Stimulated activated CD4-positive, alpha-beta T cell treated with anti-CD3 and anti-CD28 coated beads, Interleukin-1b, Interleukin-23, amount 100 ng/mL, for 24 hours (primary cell): ENCODE results near the gene PARD6G.
"Not testable (repeated sequence)": the region's sequence is repeated elsewhere in the genome, so short reads cannot be mapped to it uniquely, and the experiment has no call there.

Source experiments
- DNase-seq, 4 experiments: peaks; one replicate each; pipeline ENCODE4 v3.0.0-alpha.2; 2020; ENCODE audit warnings: low read depth in 4 of 4, low spot score in 1 of 4

PARD6G gene

DNA sequence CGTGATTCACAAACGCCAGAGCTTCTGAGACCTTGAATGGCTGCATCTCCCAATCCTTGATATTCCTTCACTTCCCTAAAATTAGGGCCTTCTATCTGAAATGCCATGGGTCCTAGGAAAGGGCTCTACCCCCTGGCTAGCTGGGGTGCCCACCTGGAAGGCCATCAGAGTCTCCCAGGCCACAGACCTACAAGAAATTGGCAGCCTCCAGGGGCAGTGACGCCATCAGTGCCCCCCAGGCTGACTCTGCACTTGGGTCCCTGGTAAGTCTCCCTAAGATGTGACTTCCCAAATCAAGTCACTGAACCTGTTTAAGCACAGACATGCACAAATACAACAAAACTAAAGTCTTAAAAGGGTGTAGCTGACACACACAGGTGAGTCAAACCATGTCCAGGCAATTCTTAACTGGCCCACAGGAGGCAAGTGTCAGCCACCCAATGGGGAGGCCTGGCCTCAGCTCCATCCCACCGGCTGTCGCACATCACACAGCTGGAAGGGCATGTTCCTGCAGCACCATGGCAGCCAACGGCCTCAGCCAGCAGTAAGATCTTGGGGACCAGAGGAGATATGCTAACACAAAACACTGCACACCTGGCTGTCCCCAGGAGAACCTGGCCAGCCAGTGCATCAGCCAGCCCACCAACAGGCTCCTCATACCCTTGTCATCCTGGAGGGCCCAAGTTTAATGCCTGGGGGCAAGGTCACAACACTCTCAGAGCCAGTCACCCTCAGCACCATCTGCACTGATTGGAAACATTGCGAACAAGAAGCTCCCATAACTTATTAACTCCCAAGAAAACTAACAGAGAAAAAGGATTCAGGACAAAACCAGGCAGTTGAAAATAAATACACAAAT, 5.2 kb downstream of the PARD6G start:
- no peak for DNase-seq

- no peak for DNase-seq
Measured at GRCh38 chr18:80239830-80240229, 7.5 kb downstream of the PARD6G start.

DNA sequence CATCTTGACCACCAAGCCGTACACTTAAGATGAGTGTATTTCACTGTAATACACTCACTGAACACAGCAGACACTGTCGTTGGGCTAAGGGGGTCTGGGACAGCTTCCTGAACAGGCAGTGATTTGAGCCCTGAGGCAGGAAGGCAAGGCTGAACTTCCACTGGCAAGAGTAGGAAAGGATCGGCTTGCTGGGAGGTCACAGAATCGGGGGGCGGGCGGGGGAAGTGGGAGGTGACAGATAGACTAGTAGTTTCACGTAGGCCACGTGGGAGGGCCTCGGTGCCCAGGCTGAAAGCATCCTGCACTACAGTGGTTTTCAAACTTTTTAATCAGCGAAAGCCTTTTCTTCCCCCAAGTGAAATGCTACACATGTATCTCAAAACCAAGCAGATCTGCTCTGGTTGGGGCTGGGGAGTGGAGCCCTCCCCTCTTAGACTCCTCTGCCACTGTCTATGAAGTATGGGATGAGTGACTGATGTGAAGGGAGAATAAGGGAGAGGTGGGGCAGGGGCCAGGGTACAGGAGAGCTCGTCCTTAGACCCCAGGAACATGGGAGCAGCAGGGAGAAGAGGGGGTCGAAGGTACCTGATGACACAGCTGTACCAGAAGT, 8.6 kb downstream of the PARD6G start:
- DNase-seq: no peak

DNA sequence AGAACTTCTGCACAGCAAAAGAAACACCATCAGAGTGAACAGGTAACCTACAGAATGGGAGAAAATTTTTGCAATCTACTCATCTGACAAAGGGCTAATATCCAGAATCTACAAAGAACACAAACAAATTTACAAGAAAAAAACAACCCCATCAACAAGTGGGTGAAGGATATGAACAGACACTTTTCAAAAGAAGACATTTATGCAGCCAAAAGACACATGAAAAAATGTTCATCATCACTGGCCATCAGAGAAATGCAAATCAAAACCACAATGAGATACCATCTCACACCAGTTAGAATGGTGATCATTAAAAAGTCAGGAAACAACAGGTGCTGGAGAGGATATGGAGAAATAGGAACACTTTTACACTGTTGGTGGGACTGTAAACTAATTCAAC, 9.8 kb downstream of the PARD6G start:
- not testable (repeated sequence) for DNase-seq

- DNase-seq: no peak
Measured at GRCh38 chr18:80234398-80234797, 12.9 kb downstream of the PARD6G start.

DNA sequence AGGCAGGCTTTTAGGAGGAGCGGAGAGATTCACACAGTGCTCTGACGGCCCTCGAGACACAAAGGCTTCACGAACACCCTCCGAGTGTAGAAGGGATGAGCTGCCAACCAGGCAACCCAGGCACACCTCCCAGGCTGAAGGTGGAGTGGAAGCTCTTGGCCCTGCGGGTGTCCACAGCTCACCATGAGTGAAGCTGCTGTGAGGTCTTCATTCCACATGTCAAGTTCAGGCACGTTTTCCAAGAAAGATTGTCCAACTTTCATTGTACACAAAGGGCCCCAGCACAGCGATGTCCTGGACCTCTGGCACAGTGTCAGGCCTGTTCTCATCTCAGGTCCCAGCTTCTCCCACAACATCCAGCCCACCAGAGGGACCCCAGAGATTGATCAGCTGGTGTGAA, 13.4 kb downstream of the PARD6G start:
- no peak for DNase-seq

DNA sequence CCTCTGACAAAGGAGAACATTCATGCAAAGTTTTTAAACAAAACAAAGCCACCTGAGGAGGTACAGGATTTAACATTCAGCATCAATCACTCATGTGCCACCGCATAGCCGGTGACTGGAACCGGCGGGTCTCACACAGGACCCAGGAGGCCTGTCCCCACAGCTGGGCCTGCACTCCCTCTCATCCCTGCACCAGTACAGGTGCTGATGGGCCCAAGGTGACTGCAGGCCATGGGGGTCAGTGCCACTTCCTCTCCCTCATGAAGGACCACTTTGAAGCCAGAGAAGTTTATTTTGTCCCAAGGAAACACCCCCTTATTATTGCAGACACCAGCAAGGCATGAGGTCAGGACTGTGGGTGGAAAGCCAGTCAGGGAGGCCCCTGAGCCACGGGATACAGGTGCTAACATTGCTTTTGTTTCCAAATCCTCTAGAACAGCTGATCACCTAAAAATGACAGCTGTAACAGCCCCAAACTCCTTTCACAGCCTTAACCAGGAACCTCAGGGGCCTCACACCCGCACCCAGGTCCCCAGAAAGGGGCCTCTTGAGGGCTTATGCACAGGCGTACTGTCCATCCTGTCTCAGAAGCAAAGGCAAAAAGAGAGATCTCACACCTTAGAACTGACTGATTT, 14.0 kb downstream of the PARD6G start:
- no peak for DNase-seq

- DNase-seq: no peak
Measured at GRCh38 chr18:80232710-80233109, 14.6 kb downstream of the PARD6G start.

DNA sequence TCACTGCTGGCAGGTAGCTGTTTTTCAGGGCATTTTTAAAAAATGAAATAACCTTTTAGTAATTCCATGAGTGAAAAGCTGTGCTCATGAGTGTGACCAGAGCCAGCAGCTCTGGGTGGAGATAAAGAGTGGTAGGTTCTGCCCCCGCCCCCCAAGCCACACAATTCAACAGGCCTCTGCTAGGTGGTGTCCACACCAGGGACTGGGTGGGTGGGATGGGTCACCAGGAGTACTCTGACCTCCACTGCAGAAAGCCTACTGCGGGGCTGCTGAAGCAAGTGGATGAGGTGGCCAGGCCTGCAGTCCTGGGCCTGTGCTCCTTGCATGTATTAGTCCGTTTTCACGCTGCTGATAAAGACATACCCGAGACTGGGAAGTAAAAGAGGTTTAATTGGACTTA, 15.3 kb downstream of the PARD6G start:
- no peak for DNase-seq

DNA sequence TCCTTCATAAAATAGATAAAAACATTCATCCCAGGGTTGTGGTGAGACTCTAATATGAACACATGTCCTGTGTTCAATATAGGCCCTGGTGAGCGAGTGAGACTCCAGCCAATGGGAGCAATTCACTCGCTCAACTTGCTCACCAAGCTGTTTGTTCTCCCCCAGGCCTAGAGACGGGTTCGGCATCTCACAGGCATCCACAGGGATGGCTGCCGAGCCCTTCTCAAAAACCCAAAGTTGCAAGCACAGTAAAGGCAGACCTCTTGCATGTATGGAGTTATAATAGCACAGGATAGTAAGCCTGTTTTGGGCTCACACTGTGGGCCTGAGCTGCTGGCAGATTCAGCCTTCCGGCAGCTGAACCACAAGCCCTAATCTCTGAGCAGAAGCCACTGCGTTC, 15.7 kb downstream of the PARD6G start:
- DNase-seq: no peak

DNA sequence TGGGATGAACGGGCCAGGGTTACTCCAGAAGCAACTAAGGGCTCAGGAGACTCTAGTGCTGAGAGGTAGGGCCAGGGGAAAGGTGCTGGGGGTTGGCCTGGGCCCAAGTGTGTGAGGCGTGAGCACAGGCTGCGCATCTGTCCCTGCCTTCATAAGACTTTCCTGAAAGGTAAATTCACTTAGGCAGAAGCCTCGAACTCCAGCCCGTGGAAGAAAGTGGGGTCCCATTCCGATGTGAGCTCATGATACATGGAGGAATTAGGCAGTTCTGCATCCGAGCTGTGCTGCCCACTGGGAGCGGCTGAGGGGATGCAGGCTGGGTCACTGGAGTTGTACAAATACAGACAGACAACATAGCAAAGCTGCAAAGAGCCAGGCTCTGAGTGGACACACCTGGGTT, 16.2 kb downstream of the PARD6G start:
- no peak for DNase-seq

- no peak for DNase-seq
Measured at GRCh38 chr18:80229766-80230745, 17.3 kb downstream of the PARD6G start.

GRCh38 chr18:80229363-80229762, 18.0 kb downstream of the PARD6G start:
- no peak for DNase-seq

DNA sequence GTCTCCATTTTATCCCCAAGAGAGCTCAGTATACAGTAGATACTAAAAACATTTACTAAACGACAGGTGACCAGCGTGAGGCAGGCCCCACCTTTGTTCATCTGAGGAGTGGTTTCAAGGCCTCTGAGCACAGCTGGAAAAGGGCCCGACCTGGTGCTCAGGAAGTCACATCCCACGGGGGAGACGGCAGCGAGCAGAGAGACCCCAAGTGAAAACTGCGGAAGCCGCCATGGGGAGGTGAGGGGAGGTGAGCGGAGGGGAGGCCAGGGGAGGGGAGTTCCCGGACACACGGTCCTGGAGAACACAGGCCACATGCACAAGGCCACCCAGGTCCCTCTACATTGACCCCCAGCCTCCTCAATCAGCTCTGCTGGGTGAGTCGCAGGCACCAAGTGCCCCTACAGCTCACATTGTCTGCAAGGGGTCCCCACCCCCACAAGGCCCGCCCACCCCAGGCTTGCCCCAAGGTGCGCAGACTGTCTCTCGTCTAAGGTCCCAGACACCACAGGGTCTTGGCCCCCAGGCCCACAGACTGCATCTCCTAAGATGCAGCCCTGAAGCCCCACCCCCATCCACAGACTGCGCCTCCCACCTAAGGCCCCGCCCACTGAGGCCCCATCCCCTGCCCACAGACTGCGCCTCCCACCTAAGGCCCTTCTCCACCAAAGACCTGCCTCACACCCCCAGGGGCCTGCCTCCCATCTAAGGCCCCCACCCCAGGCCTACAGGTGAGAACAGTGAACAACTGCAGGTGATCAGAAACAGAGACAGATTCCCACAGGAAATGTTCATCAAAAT, 19.1 kb downstream of the PARD6G start:
- DNase-seq: no peak

DNA sequence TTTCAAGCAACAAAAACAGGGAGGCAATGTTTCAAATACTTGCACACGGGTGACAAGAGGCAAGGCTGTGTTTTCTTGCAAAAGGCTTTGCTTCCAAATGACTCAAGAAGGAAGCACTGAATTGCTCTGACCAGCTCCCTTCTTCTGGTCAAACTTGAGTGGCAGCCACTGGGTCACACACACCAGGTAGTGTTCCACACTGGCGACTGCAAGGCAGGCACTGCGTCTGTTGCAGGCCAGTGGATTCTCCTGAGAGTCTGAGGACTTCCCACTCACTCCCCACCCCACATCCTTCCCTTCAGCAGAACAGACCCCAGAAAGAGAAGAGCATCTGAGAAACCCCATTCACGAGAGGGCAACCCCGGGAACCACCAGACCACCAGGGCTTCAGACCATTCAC, 19.8 kb downstream of the PARD6G start:
- DNase-seq: no peak

DNA sequence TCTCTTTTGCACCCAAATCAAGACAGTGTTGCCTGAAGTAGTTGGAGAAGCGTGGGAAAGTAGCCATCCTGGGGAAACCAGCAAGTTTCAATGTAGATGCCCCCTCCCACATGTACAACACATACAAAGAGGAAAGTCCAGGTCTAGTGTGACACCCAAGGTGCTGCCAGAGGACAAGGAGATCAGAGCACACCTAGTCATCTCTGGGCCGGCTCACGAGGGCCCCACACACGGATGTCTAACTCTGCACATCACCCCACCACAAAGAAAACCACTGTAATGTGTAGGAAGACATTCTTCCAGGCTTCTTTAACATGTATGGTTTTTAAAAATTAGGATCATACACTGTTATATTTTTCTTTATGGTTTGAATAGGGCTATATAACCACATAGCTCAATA, 21.6 kb downstream of the PARD6G start:
- no peak for DNase-seq

DNA sequence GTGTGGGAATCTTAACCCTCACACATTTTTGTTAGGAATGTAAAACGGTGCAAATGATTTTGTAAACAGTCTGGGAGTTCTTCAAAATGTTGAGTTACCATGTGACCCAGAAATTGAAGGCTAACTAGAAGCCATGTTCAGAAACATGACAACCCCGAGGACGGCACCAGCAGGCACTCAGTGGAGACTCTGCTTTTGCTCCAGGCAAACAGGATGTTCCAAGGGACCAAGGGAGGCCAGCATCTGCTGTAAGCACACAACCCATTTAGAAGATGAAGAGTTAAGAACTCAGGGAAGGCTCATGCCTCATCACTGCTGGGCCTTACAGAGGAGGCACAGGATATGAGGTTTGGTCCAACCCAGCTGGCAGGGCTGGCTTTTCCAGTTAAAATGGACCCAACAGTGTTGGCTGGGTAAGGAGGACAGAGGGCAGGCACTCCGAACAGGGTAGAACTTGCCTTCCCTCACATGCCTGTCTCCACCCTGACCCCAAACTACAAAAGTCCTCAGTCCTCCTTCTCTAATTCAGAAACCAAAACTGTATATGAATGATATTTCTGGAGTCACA, 23.6 kb downstream of the PARD6G start:
- no peak for DNase-seq

GRCh38 chr18:80219488-80219887, 27.8 kb downstream of the PARD6G start:
- not testable (repeated sequence) for DNase-seq

DNA sequence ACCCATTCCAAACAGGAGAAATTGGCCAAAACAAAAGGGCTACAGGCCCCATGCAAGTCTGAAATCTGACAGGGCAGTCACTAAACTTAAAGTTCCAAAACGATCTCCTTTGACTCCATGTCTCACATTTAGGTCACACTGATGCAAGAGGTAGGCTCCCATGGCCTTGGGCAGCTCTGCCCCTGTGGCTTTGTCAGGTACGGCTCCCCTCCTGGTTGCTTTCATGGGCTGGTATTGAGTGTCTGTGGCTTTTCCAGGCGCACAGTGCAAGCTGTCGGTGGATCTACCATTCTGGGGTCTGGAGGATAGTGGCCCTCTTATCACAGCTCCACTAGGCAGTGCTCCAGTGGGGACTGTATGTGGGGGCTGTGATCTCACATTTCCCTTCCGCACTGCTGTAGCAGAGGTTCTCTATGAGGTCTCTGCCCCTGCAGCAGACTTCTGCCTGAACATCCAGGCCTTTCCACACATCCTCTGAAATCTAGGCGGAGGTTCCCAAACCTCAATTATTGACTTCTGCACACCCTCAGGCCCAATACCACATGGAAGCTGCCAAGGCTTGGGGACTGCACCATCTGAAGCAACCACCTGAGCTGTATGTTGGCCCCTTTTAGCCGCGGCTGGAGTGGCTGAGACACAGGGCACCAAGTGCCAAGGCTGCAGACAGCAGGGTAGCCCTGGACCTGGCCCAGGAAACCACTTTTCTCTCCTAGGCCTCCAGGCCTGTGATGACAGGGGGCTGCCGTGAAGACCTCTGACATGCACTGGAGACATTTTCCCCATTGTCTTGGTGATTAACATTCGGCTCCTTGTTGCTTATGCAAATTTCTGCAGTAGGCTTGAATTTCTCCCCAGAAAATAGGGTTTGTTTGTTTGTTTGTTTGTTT, 28.7 kb downstream of the PARD6G start:
- DNase-seq: no peak
